ENCODE results near the gene SPACDR.

The SPACDR gene

DNA sequence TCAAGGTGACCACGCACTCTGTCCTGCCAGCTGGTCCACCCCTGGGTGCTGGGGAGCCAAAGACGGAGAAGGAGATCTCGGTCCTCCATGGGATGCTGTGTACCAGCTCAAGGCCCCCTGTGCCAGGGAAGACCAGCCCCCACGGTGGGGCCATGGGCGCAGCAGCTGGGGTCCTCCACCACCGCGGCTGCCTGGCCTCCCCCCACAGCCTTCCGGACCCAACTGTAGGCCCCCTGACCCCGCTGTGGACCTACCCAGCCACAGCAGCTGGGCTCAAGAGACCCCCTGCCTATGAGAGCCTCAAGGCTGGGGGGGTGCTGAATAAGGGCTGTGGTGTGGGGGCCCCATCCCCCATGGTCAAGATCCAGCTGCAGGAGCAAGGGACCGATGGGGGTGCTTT, 25.1 kb upstream of the SPACDR start:
- TF ChIP-seq, protein P1, sequence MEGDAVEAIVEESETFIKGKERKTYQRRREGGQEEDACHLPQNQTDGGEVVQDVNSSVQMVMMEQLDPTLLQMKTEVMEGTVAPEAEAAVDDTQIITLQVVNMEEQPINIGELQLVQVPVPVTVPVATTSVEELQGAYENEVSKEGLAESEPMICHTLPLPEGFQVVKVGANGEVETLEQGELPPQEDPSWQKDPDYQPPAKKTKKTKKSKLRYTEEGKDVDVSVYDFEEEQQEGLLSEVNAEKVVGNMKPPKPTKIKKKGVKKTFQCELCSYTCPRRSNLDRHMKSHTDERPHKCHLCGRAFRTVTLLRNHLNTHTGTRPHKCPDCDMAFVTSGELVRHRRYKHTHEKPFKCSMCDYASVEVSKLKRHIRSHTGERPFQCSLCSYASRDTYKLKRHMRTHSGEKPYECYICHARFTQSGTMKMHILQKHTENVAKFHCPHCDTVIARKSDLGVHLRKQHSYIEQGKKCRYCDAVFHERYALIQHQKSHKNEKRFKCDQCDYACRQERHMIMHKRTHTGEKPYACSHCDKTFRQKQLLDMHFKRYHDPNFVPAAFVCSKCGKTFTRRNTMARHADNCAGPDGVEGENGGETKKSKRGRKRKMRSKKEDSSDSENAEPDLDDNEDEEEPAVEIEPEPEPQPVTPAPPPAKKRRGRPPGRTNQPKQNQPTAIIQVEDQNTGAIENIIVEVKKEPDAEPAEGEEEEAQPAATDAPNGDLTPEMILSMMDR (IDR thresholded peaks at IDR 0.05; ENCODE audit: low read depth, low read length): no peak
- H3K4me3 ChIP-seq (ENCODE audit: low read depth, low read length): no peak overlapping the region

DNA sequence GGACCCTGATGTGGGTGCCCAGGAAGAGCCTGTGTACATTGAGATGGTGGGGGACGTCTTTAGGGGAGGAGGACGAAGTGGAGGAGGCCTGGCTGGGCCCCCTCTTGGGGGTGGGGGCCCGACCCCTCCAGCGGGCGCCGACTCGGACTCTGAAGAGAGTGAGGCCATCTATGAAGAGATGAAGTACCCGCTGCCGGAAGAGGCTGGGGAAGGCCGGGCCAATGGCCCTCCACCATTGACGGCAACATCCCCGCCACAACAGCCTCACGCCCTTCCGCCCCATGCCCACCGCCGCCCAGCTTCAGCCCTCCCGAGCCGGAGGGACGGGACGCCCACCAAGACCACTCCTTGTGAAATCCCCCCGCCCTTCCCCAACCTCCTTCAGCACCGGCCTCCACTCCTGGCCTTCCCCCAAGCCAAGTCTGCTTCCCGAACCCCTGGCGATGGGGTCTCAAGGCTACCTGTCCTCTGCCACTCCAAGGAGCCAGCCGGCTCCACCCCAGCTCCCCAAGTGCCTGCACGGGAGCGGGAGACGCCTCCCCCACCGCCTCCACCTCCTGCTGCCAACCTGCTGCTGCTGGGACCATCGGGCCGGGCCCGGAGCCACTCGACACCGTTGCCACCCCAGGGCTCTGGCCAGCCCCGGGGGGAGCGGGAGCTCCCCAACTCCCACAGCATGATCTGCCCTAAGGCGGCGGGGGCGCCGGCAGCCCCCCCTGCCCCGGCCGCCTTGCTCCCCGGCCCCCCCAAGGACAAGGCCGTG, 24.5 kb upstream of the SPACDR start:
- TF ChIP-seq, protein P1 (IDR thresholded peaks at IDR 0.05; ENCODE audit: low read depth, low read length): no peak

DNA sequence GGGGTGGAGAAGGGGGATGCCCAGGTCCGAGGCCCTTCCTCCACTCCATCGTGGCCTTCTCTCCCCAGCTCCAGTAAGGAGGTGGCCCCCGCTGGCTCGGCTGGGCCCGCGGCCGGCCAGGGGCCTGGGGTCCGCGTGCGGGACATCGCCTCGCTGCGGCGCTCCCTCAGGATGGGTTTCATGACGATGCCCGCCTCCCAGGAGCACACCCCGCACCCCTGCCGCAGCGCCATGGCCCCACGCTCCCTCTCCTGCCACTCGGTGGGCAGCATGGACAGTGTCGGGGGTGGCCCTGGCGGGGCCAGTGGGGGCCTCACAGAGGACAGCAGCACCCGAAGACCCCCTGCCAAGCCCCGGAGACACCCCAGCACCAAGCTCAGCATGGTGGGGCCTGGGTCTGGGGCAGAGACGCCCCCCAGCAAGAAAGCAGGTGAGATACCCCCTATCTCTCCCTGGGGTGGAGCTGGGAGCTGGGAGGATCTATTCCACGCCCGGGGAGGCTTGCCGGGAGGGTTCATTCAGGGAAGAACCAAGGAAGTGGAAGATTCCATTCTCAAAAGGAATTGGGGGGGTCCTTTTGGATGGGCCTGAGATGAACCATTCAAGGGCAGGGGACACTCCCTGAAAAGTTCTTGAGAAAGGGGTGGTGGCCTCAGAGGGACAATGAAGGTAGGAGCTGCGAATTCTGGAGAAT, 22.8 kb upstream of the SPACDR start:
- TF ChIP-seq, protein P1 (IDR thresholded peaks at IDR 0.05; ENCODE audit: low read depth, low read length): no peak
- no peak overlapping the region for H3K4me3 ChIP-seq (ENCODE audit: low read depth, low read length)

More for the DNA sequence above, 24.5 kb upstream of the SPACDR start:
- no peak overlapping the region for H3K4me3 ChIP-seq (ENCODE audit: low read depth, low read length)

DNA sequence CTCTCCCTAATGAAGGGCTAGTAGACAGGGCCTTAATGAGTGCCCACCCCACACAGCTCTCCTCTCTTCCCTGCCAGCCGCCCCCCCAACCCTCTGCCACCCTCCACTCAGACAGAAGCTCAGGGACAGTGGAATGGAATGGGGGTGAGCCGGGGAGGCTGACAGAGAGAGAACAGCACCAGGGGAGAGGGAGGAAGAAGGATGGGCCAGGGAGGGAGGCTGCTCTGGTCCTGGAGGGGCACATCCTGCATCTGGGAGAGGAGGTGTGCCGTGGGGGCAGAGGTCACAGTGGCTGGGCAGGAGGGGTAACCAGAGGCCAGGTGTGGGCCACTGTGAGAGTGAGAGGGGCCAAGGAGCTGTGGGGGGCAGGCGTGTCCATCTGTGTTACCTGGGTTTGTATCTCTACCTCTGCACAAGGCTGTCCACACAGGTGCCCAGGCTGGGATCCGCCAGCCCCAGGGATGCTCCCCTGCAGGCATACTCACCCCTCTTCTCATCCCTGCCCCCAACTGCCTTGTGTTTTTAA, 22.1 kb upstream of the SPACDR start:
- TF ChIP-seq, protein P1 (IDR thresholded peaks at IDR 0.05; ENCODE audit: low read depth, low read length): no peak
- no peak overlapping the region for H3K4me3 ChIP-seq (ENCODE audit: low read depth, low read length)

DNA sequence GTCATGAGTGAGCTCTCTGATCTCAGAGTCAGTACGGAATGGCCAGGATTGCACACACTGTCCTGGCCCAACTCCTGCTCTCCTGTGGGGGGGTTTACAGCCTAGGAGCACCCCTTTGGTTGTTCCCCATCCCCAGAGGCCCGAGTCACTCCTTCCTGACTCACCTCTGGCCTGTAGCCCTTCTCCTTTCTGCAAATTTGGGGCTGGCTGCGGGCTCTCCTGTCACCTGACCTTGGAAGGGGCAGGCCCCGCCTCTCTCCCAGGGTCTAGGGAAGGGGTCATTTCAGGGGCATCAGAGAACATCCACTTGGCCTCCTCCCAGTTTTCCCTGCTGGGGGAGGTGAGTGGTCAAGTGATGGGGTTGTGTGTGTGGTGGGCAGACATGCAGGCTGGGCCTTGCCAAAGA, 21.4 kb upstream of the SPACDR start:
- TF ChIP-seq, protein P1 (IDR thresholded peaks at IDR 0.05; ENCODE audit: low read depth, low read length): no peak
- H3K4me3 ChIP-seq (ENCODE audit: low read depth, low read length): no peak overlapping the region

DNA sequence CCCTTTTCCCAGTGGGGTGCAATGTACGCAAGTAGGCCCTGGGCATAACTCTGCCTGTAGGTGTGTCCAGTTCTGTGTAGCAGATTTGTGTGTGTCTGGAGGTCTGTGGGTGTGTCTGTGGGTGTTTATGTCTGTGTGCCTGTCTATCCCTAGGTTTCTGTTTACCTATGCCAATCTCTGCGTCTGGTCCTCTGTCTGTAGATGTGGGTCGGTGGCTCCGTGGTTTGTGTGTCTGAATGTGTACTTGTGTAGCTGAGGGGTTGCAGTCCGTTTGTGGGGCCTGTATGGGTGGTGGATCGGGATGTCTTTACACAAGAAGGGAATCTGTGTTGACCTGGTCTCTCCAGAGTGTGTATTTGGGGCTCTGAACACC, 20.6 kb upstream of the SPACDR start:
- H3K4me3 ChIP-seq (ENCODE audit: low read depth, low read length): no peak overlapping the region
- TF ChIP-seq, protein P1 (IDR thresholded peaks at IDR 0.05; ENCODE audit: low read depth, low read length): no peak
